ENCODE data around the gene PTPRB.

Gene PTPRB

DNA sequence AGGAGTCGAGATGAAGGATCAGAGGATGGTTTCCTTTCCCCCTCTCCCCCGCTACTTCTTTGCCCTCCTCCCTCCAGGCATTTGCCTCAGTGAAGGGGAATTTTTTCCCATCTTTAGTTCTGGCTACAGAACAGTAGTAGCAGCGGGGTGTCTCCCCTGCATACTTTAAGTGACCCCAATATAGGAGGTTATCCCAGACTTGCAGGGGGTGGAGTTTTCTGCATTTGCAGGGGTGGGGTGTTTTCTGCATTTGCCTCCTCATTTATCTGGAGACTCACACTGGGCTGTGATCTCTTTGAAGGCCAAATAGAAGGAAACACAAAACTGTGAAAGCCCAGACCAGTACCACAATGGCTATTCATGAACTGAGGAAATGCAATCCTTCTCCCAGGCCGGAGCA lies 19.8 kb downstream of the PTPRB start:
- TF ChIP-seq, protein P1, sequence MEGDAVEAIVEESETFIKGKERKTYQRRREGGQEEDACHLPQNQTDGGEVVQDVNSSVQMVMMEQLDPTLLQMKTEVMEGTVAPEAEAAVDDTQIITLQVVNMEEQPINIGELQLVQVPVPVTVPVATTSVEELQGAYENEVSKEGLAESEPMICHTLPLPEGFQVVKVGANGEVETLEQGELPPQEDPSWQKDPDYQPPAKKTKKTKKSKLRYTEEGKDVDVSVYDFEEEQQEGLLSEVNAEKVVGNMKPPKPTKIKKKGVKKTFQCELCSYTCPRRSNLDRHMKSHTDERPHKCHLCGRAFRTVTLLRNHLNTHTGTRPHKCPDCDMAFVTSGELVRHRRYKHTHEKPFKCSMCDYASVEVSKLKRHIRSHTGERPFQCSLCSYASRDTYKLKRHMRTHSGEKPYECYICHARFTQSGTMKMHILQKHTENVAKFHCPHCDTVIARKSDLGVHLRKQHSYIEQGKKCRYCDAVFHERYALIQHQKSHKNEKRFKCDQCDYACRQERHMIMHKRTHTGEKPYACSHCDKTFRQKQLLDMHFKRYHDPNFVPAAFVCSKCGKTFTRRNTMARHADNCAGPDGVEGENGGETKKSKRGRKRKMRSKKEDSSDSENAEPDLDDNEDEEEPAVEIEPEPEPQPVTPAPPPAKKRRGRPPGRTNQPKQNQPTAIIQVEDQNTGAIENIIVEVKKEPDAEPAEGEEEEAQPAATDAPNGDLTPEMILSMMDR (IDR thresholded peaks at IDR 0.05; ENCODE audit: insufficient read depth, low read length, poor library complexity, severe bottlenecking) = no peak
- Histone ChIP-seq H3K27me3 (replicated peaks; ENCODE audit: control insufficient read depth, insufficient read depth, low read length) (no peaks in the 10 kb centered on the region; the same call in 1 of the 2 replicates), H3K4me3 (replicated peaks; ENCODE audit: low read depth, low read length) (no peak overlapping the region), H3K36me3 (ENCODE audit: control insufficient read depth, insufficient read depth, low read length) (no peaks in the 10 kb centered on the region)
- DNase-seq (ENCODE audit: extremely low read depth, insufficient read length) = no peak

DNA sequence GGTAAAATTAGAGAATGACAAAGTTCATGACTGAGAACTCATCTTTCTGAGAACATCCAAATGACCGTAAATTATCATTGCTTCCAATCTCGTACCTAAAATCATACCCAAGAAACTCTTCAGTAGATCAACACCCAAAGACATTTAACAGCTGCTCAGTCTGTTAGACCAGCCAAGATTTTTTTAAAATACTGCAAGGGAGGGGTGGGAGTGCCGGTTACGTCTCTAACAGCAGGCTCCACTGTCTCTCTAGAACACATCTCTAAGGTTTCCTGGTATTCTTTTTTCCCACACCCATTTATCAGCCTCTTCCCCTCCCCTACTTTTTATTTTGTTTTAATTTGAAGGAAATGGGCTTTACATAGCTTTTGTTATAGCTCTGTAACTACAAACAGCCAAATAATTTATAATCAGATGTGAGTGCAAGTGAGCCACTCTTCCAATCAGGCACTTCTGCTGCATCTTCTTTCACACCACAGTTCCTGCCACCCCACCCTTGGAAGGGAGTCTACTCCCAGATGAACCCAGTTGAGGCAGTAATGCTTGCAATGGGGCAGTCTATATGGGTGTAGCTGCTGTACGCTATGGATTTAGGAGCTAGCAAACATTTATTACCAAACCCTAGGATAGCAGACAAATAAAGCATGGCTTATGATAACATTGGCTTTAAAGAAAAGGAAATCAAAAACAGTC lies 21.9 kb downstream of the PTPRB start:
- TF ChIP-seq, protein P1 (IDR thresholded peaks at IDR 0.05; ENCODE audit: insufficient read depth, low read length, poor library complexity, severe bottlenecking) = no peak
- no peak for DNase-seq (ENCODE audit: extremely low read depth, insufficient read length)
- Histone ChIP-seq H3K36me3 (ENCODE audit: control insufficient read depth, insufficient read depth, low read length) (no peaks in the 10 kb centered on the region), H3K4me3 (replicated peaks; ENCODE audit: low read depth, low read length) (no peak overlapping the region), H3K27me3 (replicated peaks; ENCODE audit: control insufficient read depth, insufficient read depth, low read length) (no peaks in the 10 kb centered on the region)

DNA sequence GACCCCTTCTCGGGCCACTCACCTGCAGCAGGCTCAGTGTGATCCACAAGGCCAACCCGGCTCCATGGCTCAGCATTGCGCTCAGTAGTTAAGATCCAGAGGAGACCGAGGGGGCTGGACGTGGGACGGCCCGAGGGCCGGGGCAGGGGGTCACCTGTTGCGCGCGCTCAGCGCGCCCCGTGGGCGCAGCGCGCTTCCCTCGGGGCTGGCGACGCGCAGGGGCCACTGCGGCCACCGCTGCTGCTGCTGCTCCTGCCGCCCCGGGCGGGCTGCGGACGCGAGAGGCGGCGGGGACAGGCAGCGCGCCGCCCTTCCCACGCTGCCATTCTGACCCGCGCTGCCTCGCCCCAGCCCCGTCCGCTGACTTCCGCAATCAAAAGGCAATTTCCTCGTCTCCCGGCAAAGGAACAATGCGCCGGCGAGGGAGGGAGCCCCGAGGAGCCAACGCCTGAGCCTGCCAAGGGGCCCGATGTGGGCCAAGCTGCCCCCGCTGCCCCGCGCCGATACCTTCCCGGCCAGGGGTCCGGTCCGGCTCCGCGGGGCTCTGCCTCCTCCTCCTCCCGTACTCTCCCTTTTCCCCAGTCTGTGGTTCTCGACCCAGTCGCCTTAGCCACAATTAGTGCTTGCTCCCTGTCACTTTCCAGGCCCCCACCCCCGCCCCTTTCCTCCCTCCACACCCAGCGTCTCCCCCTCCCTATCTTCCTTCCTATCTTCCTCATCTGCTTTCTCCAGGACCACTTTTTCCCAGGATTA lies 27.3 kb downstream of the PTPRB start:
- no peaks in the 10 kb centered on the region for H3K36me3 ChIP-seq (ENCODE audit: control insufficient read depth, insufficient read depth, low read length)
- H3K4me3 ChIP-seq (replicated peaks; ENCODE audit: low read depth, low read length) = peak overlapping the region; percentile 28; the same call in 1 of the 2 replicates
- TF ChIP-seq, protein P1 (IDR thresholded peaks at IDR 0.05; ENCODE audit: insufficient read depth, low read length, poor library complexity, severe bottlenecking) = no peak
- peak; percentile 29 for DNase-seq (ENCODE audit: extremely low read depth, insufficient read length)
- peaks cover 2% of the 10 kb centered on the region; the same call in 1 of the 2 replicates for H3K27me3 ChIP-seq (replicated peaks; ENCODE audit: control insufficient read depth, insufficient read depth, low read length)

DNA sequence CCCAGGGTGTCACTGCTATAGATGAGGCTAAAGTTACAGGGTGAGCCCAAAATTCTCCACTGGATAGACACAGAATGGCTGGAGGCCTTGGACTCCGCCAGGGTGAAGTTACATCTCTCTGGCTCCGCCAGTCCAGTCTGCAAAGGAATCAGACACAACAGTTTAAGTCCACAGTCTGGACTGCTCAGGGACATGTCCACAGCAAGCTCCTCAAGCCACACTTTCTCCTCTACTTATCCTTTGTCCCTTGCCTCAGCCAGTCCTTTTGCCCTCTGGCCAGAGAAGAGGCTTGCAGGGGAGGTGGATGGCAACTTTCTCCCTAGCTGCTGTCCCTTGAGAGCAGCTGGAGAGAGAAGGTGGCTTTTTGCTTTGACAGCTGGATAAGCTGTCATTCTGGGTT lies 28.0 kb downstream of the PTPRB start:
- no peaks in the 10 kb centered on the region for H3K36me3 ChIP-seq (ENCODE audit: control insufficient read depth, insufficient read depth, low read length)
- peaks cover 2% of the 10 kb centered on the region; the same call in 1 of the 2 replicates for H3K27me3 ChIP-seq (replicated peaks; ENCODE audit: control insufficient read depth, insufficient read depth, low read length)
- TF ChIP-seq, protein P1 (IDR thresholded peaks at IDR 0.05; ENCODE audit: insufficient read depth, low read length, poor library complexity, severe bottlenecking) = no peak
- DNase-seq (ENCODE audit: extremely low read depth, insufficient read length) = no peak
- H3K4me3 ChIP-seq (replicated peaks; ENCODE audit: low read depth, low read length) = no peak overlapping the region

DNA sequence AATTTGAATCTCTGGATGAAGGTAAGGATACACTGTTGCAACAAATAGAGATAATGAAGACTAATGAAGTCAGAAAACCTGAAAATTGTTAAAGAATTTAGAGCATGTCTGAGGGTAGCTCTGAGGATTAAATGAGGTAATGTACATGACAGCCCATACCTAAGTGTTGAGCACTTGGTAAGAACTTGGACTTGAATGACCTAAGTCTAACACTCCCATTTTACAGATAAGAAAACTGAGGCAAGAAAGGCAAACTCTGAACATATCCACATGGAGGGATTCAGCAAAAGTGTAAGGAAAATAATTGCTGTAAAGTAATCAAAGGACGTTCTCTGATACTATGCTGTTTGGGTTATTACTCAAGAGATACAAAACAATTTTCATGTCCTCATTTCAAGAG lies 29.0 kb downstream of the PTPRB start:
- no peaks in the 10 kb centered on the region for H3K36me3 ChIP-seq (ENCODE audit: control insufficient read depth, insufficient read depth, low read length)
- DNase-seq (ENCODE audit: extremely low read depth, insufficient read length) = no peak
- no peak overlapping the region for H3K4me3 ChIP-seq (replicated peaks; ENCODE audit: low read depth, low read length)
- TF ChIP-seq, protein P1 (IDR thresholded peaks at IDR 0.05; ENCODE audit: insufficient read depth, low read length, poor library complexity, severe bottlenecking) = no peak
- peaks cover 2% of the 10 kb centered on the region; the same call in 1 of the 2 replicates for H3K27me3 ChIP-seq (replicated peaks; ENCODE audit: control insufficient read depth, insufficient read depth, low read length)

Measured in GM06990 (cell line).